Ammon's horn (tissue), 1 donor: ENCODE data around the gene KSR2.

Experiments used
- DNase-seq: peaks from one replicate; pipeline ENCODE4 v3.0.0-alpha.2; 2016; ENCODE audit warnings: low spot score

KSR2 gene

GRCh38 chr12:117457189-117457588, 511.6 kb downstream of the KSR2 start:
- no peak for DNase-seq

DNA sequence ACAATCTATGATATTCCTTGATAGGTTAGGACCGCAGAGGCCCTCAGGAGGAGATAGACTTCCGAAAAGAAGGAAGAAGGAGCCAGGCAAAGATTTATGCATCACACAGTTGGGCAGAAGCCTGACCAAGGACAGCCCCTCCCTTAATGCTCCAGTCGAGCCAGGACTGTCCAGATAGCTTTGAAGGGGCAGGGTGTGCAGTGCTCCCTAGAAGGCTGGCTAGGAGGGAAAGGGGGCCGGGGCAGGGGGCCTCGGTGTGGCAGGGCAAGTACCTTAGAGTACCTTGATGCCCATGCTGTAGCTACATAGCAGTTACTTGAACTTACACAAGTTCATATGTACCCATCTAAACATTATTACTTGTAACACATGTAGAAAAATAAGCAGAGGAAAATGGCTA, 512.7 kb downstream of the KSR2 start:
- no peak for DNase-seq

DNA sequence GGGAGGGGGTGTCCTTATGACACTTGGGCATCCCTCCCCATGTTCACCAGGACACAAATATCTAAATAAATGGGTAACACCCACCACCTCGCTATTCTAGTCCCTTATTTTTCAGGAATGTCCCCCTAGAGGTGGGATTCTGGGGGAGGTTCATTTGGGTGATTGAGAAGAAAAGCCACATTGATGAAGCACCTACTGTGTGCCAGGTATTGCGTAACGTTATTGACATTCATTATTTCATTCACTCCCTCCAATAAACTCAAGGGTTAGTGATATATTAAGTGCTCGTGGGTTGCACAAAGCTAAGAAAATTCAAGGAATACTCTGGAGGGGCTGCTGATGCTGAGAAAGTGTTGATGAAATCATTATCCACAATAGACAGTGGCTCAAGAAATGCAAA, 514.8 kb downstream of the KSR2 start:
- DNase-seq, result no peak

DNA sequence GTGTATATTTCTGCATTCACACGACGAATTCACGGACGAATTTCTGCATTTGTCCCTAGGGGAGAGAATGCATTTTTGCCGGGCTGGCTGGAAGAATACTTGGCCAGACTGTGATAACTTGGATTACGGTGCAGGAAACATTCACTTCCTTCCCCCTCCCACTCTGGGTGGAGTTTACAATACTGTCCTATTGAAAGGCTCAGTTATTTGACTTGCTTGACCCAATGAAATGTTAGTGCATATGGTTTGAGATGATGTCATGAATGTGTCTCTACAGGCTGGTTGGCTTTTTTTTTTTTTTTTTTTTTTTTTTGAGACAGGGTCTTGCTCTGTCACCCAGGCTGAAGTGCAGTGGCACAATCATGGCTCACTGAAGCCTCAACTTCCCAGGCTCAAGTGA, 516.7 kb downstream of the KSR2 start:
- DNase-seq, result no peak

DNA sequence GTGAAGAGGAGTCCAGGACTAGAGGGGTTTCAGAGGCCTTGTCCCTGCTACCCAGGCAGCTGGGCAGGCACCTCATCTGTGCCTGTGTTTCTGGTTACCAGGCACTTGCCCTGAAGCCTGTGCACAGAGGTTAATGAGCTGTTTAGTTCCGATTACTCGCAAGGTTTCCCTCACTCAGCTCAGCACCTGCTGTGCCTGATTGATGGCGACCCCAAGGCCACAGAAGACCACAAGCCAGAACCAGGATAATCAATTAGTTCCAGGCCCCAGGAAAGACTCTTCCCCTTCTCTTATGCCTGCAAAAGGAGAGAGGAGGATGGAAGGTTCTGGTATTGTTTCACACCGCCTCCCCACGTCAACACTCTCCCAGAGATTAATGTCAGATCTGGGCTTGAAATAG, 518.6 kb downstream of the KSR2 start:
- no peak for DNase-seq

DNA sequence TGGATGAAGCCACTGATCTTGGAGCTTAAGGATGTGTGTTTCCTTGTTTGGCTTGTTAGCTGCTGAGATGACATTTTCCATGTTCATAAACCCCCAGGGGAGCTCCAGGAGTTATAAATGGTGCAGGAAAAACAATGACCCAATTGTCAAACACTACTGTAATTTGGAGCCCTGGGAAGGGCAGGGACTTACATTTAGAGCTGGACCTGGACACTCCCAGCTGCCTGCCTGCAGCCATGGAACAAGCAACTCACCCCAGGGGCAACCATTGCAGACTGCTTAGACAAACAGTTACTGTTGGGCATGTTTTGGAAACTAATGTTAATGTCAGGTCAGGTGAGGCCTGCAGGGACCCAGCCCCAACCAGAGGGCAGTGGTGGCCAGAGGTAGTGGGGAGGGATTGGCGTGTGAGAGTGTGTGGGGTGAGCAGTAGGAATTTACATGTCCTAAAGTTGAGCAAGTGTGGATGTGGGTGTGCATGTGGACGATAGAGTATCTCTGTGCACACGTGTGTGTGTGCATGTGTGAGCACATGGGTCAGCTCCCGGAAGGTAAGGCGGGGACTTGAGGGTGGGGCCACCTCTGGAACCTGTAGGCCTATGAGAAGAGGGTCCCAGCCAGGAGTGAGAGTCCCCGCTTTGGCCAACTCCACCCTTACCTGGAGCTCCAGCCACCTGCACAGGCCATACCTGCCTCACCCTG, 521.0 kb downstream of the KSR2 start:
- DNase-seq, result no peak

DNA sequence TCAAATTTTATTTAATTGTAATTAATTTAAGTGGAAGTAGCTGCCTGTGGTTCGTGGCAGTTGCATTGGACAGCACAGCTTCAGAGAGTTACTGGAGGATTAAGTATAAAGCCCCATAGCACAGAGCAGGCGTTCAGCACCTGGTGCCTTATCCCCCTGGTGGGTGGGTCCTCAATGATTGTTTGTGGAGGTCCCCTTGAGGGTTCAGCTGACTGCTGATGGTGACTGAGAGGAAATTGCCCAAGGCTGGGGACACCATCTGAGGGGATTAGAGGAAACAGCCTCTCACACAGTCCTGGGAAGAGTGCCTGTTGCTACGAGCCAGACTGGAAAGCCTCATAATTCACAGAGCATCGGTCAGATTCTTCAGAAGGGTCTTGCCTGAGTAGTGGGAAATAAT, 524.0 kb downstream of the KSR2 start:
- DNase-seq, result no peak

- peak; percentile 58 for DNase-seq
These were observed 527.0 kb downstream of the KSR2 start for GRCh38 chr12:117441751-117442150.

- DNase-seq, result no peak
These were observed 528.4 kb downstream of the KSR2 start for GRCh38 chr12:117440384-117440783.

GRCh38 chr12:117439531-117440001, 529.2 kb downstream of the KSR2 start:
- DNase-seq, result no peak

DNA sequence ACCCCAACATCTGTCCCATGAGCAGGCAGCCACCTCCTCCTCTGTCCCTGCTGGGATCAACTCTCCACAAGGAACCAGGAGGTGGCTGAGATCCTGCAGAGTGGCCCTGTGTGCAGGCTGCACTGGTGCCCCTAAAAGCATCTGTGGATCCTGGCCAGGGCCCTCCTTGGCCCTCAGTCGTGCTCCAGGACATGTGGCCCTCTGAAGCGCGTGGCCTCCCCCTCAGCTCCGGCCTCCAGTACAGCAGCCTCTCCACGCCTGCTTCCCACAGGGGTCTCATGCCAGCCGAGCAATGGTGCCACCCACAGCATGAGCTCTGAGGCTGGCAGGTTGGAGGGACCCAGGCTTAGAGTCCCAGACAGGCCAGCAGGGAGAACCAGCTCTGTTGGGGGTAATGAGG, 530.0 kb downstream of the KSR2 start:
- DNase-seq, result no peak

GRCh38 chr12:117437516-117438255, 531.1 kb downstream of the KSR2 start:
- DNase-seq, result peak; percentile 81

DNA sequence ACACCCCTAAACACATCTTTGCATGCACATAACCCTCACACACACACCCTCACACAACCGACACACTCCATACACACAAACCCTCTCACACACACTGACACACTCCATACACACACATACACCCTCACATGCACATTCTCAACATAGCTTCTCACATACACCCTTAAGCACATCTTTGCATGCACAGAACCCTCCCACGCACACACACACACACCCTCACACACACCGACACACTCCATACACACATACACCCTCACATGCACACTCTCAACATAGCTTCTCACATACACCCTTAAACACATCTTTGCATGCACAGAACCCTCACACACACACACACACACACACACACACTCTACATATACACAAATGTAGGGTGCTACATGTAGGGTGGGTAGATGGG, 534.9 kb downstream of the KSR2 start:
- no peak for DNase-seq

- no peak for DNase-seq
These were observed 538.5 kb downstream of the KSR2 start for GRCh38 chr12:117430246-117430645.

DNA sequence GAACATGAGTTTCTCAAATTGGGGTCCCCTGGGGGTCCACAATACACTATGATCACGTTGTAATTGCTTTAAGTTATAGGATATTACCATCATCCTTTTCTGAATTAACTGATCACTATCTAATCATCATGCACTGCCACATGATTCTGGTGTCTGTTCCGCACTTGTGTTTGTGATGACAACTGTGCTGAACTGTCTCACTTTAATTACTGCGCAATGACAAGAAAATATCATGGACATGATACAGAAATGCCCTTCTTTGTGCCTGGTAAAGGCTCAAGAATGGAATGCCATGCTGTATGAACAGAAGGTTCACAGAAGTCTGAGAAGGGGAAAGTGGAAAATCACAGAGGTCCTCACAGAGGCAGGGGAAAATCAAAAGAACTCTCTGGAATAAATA, 541.6 kb downstream of the KSR2 start:
- DNase-seq, result no peak

DNA sequence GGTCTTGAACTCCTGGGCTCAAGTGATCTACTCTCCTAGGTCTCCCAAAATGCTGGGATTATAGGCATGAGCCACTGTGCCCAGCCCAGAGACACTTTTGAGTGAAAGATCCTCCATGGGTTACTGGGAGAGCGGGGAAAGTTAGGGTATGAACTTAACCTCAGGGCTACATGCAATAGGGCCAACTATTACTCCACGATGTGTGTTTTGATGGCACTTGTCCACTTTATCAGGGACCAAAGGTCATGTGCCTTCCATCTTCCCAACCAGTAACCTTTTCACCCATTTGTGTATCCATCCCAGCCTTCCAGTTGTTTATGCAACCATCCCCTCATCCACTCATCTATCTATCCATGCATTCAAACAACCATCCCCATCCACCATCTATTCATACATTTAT, 546.8 kb downstream of the KSR2 start:
- no peak for DNase-seq

DNA sequence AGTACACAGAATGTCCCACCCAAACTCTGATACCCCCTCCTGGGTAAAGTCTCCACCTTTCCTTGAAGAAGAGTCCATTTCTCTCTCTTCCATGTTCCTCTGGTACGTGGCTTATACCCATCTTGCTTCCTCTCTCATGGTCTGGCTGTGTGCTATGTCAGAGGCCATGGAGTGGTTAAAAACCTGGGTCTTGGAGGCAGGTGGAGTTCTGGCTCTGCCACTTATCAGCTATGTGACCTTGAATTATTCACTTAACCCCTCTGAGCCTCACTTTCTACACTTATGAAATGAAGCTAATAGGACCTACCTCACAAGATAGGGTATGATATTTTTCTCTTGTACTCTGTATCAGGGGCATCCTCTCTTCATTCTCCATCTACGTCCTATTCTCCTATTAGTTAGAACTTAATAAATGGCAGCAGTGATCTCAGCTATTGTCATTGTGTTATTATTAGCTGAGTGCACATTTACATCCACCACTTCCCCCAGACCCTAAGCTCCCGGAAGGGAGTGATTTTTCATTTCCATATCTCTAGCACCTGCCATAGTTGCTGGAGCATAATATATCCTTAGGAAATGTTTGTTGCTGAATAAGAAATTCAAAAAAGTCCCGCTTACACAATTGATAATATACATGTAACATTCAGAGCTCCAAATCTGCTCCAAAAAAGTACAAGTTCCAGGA, 547.6 kb downstream of the KSR2 start:
- DNase-seq, result no peak

GRCh38 chr12:117417004-117417403, 551.8 kb downstream of the KSR2 start:
- no peak for DNase-seq

DNA sequence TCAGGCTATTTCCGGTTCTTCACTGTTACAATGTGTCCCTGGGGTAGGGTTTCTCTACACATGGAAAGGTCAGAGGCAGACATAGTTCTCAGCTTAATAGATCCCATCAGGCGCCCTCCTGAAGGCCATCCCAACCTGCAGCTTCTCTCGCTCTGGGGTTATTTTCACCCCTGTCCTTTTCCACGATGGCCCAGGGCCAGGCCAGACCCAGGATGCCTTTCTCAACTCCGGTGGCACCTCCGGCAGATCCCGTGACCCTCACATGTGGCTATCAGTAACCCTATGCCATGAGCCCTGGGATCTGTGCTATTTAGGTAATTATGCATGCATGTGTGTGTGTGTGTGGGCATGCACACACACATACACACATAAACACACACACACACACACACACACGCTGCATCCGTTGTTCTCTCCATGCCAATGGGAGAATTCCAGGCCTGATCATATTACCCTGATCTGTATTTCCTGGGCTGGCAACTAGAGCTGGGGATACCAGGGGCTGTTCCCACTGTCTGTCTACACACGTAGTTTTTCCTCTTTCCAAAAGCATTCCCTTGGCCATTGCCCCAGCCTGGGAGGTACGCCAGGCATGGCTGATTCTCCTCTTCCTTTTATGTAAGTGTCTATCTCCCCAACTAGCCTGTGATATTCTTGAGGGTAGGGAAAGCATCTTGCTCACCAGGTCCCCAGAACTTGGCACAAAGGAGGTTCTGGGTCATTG, 556.2 kb downstream of the KSR2 start:
- no peak for DNase-seq

DNA sequence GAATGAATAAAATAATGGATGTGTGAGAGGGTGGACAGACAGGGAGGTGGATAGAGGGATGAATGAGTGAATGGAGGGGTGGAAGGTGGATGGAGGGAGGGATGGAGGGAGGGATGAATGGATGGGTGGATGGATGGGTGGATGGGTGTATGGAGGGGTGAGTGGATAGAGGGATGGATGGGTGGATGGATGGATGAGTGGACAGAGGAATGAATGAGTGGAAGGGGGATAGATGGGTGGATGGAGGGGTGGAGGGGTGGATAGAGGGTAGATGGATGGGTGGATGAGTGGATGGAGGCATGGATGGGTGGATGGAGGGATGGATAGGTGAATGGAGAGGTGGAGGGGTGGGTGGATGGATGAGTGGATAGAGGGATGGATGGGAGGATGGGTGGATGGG, 559.5 kb downstream of the KSR2 start:
- no peak for DNase-seq

GRCh38 chr12:117408161-117408791, 560.5 kb downstream of the KSR2 start:
- DNase-seq, result peak; percentile 61

DNA sequence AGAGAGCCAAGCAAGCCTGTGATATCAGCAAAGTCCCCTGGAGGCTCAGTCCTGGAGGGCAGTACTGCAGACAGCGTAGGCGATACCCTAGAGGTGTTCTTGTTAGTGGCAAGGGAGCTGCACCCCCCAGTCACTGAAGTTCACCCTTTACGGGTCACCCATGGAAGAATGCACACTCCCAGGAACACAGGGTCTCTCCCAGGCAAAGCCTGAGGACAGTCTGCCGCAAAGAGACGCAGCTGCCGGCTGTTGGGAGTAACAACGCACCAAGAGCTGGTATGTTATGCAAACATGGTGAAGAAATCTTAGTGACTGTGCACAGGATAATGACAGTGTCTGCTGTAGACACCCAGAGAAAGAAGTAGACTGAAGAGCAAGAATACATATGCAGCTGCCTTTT, 563.9 kb downstream of the KSR2 start:
- DNase-seq, result no peak
